GM18507 (cell line): ENCODE results near the gene UBR3.

Experiments
- DNase-seq: peaks from one replicate; pipeline ENCODE4 v3.0.0; 2011; ENCODE audit warnings: low read depth; ENCODE audit not compliant: insufficient read length; ENCODE audit errors: extremely low spot score
- FAIRE-seq: peaks from 2 replicates; lab custom pipeline; 2011; peaks lifted over from hg19 to GRCh38; lab: Jason Lieb, UNC

Gene UBR3

GRCh38 chr2:170026361-170026760, 199.1 kb downstream of the UBR3 start:
- FAIRE-seq = no peak
- DNase-seq = no peak

GRCh38 chr2:170029551-170029950, 202.3 kb downstream of the UBR3 start:
- FAIRE-seq = no peak
- DNase-seq = no peak

- DNase-seq (no peak), FAIRE-seq (no peak)
Observed at GRCh38 chr2:170030040-170030439, 202.8 kb downstream of the UBR3 start.

- no peak for FAIRE-seq
- DNase-seq = no peak
Observed at GRCh38 chr2:170031288-170031687, 204.0 kb downstream of the UBR3 start.

- FAIRE-seq = no peak
- no peak for DNase-seq
Observed at GRCh38 chr2:170034596-170034995, 207.3 kb downstream of the UBR3 start.

GRCh38 chr2:170038734-170039133, 211.5 kb downstream of the UBR3 start:
- DNase-seq (no peak), FAIRE-seq (no peak)

GRCh38 chr2:170039401-170040172, 212.3 kb downstream of the UBR3 start:
- no peak for DNase-seq
- FAIRE-seq = no peak

GRCh38 chr2:170044751-170045478, 217.7 kb downstream of the UBR3 start:
- FAIRE-seq (no peak), DNase-seq (no peak)

- FAIRE-seq = no peak
Observed at GRCh38 chr2:170047331-170048065, 220.2 kb downstream of the UBR3 start.

GRCh38 chr2:170052151-170052550, 224.9 kb downstream of the UBR3 start:
- DNase-seq = no peak
- no peak for FAIRE-seq

More at GRCh38 chr2:170047331-170048065, 220.2 kb downstream of the UBR3 start:
- no peak for DNase-seq

- FAIRE-seq = no peak
- no peak for DNase-seq
Observed at GRCh38 chr2:170054997-170055396, 227.7 kb downstream of the UBR3 start.

GRCh38 chr2:170056900-170057299, 229.6 kb downstream of the UBR3 start:
- DNase-seq = no peak
- FAIRE-seq = no peak

- FAIRE-seq = no peak
Observed at GRCh38 chr2:170063456-170064235, 236.4 kb downstream of the UBR3 start.

GRCh38 chr2:170070778-170071177, 243.5 kb downstream of the UBR3 start:
- FAIRE-seq = no peak

More at GRCh38 chr2:170063456-170064235, 236.4 kb downstream of the UBR3 start:
- DNase-seq = no peak

GRCh38 chr2:170073288-170073687, 246.0 kb downstream of the UBR3 start:
- DNase-seq (no peak), FAIRE-seq (no peak)

More at GRCh38 chr2:170070778-170071177, 243.5 kb downstream of the UBR3 start:
- no peak for DNase-seq

- DNase-seq (no peak), FAIRE-seq (peak; percentile 31)
Observed at GRCh38 chr2:170076189-170076588, 248.9 kb downstream of the UBR3 start.

- no peak for DNase-seq
- no peak for FAIRE-seq
Observed at GRCh38 chr2:170077830-170078569, 250.7 kb downstream of the UBR3 start.

GRCh38 chr2:170084820-170085491, 257.7 kb downstream of the UBR3 start:
- FAIRE-seq = no peak
- DNase-seq = no peak
